LNCAP (cell line): ENCODE measurements around the gene NOBOX.

Experiments
- CTCF ChIP-seq: fragments of 450-650 bp; IDR thresholded peaks from 2 replicates; pipeline ENCODE4 v1.5.1; 2017; ENCODE audit warnings: mild to moderate bottlenecking

Gene NOBOX

GRCh38 chr7:144403102-144403501 lies 391 bp downstream of the NOBOX start:
- TF ChIP-seq CTCF, result no peak

GRCh38 chr7:144401490-144401889 lies 2.0 kb downstream of the NOBOX start:
- no peak for TF ChIP-seq CTCF

DNA sequence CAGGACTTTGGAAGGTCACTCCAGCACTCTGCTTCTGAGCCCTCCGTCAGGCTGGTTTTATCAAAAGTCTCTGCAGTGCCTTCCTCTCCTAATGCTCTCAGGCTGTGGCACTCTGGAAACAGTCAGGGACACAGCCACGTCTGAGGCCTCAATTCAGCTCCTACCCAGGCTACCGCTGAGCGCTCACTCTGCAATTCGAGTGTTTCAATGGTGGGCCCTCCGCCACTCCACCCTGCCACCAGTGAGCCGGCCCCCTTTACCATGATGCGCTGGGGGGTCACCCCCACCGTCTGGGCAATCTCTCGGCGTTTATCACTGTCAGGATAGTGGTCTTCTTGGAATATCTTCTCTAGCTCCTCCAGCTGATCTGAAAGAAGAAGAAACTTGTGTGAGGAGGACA lies 3.5 kb downstream of the NOBOX start:
- TF ChIP-seq CTCF, result no peak

DNA sequence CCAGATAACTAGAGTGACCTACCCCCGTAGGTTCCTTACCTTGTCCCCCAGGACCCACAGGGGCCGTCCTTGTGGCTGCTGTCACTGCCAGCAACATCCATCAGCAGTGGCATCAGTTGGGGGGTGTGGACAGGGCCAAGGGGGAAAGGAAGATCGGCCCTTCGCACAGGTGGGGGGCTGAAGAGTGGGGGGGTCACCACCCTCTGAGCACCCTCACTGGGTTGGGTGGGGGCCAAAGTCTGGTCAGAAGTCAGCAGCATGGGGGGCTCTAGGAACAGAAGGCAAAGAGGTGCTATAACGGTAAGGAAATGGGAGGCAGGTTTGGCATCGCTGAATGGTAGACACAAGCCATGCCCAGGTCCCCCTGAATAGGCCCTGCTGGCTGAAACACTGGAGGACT lies 4.6 kb downstream of the NOBOX start:
- no peak for TF ChIP-seq CTCF

DNA sequence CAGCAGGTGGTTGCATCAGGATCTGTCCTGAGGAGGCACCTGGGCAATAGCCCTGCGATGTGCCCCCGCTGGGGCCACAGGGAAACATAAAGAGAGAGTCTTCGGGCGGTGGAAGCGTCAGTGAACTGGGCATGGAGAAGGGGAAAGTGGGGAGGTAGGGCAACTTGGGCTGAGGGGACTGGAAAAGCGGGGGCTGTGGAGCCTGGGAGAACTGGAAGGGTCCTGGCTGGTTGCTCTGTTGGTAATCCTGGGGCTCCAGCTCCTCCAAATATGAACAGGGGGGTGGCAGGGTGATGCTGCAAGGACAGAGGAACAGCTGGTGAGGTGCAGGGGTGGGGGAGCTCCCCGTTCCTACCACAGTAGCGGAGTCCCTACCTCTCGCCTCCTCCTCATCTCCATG lies 5.2 kb downstream of the NOBOX start:
- no peak for TF ChIP-seq CTCF

DNA sequence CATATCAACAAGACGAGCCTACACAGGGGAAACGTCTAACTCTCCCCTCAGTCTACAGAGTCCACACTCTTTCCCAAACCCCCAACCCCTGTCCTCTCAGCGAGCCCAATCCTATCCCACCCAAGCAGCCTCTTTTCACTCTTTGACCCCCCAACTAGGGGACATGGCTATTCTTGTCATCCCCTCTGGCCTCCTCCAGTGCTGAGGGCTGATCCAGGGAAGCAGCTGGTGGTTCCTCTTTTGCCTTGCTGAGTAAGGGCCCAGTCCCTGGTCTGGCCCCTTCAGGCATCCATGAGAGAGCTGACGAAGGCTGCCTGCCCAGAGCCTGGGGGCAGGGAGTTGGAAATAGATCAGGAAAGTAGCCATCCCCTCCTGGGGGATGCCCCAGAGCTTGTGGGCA lies 6.4 kb downstream of the NOBOX start:
- TF ChIP-seq CTCF, result no peak

- TF ChIP-seq CTCF, result peak; percentile 67
Observed at GRCh38 chr7:144391823-144392255, 11.7 kb downstream of the NOBOX start.

GRCh38 chr7:144391014-144391413 lies 12.5 kb downstream of the NOBOX start:
- TF ChIP-seq CTCF, result no peak
